Thoracic aorta (tissue), 2 donors: ENCODE data around the gene ELP2. TPM values are rescaled to one million over a fixed set of nuclear protein-coding genes. Genes with fewer than 3 reads are reported as not detected.
A peak's percentile ranks its signal among the peaks of the same experiment; 100 is the strongest.

Experiments
- ATAC-seq: fragments of 150-250 bp; one replicate; pipeline ENCODE4 v1.8.0; 2017; ENCODE audit warnings: low read depth; ENCODE audit not compliant: insufficient number of reproducible peaks, low FRiP score
- DNase-seq: peaks from one replicate; pipeline ENCODE4 v3.0.0-alpha.2; 2020; ENCODE audit warnings: low spot score
- H3K27ac ChIP-seq, 2 donors: fragments of 200-600 bp; sonication (generic); 1 replicate in 1 of 2; 2 replicates in 1 of 2; pipeline ENCODE4 v1.5.1; 2016; ENCODE audit warnings: mild to moderate bottlenecking in 2 of 2, moderate library complexity in 2 of 2
- H3K27me3 ChIP-seq: fragments of 200-600 bp; sonication (generic); replicated peaks from 2 replicates; pipeline ENCODE4 v1.6.0; 2016; ENCODE audit warnings: mild to moderate bottlenecking; ENCODE audit not compliant: insufficient read depth
- H3K36me3 ChIP-seq: fragments of 200-600 bp; sonication (generic); one replicate; pipeline ENCODE4 v1.5.1; 2016
- H3K4me1 ChIP-seq, 2 donors: fragments of 200-600 bp; sonication (generic); 1 replicate in 1 of 2; 2 replicates in 1 of 2; pipeline versions ENCODE4 v1.5.1 to v1.6.0; 2016; ENCODE audit warnings: low read depth in 2 of 2, mild to moderate bottlenecking in 1 of 2; ENCODE audit not compliant: control insufficient read depth in 1 of 2
- H3K4me3 ChIP-seq: fragments of 200-600 bp; sonication (generic); 2 replicates; pipeline ENCODE4 v1.5.1; 2016; ENCODE audit warnings: mild to moderate bottlenecking
- H3K9me3 ChIP-seq: fragments of 200-600 bp; sonication (generic); 2 replicates; pipeline ENCODE4 v1.5.1; 2016
- CTCF ChIP-seq: fragments of 200-600 bp; sonication (generic); IDR thresholded peaks from one replicate; pipeline ENCODE4 v1.5.1; 2019; ENCODE audit warnings: antibody characterized with exemption
- total RNA-seq, 2 donors: library from RNA; depleted of rRNA; stranded (reverse); fragments of >200 nt; gene quantifications; one replicate each; pipeline versions ENCODE4 v1.1.0 to v1.2.3, GENCODE V29; 2016

The ELP2 gene
- total RNA-seq, 2 donors from 2014 or later = 59.0 to 66.6 TPM

DNA sequence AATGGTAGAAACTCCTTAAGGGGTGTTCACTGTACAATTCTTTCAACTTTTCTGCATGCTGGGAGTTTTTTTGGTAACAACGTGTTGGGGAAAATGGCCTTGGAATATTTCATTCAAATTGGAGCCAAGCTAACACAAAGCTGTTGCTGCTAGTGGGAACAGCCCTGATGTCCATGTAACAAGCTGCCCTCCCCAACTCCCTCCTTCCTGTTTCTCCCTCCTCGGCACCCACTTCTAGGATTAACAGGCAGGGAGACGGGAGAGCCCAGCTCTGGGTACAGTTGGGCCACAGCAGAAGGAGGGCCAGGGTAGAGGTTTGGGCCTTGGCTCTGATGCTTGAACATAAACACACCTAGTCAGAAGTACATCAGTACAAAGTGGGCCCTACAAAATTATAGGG is 48.2 kb downstream of the ELP2 start:
- no peak for TF ChIP-seq CTCF
- Histone ChIP-seq H3K27me3 (no peaks in the 10 kb centered on the region), H3K4me3 (no peak overlapping the region), H3K9me3 (no peaks in the 10 kb centered on the region), H3K36me3 (peaks cover 18% of the 10 kb centered on the region), H3K27ac (no peak overlapping the region), H3K4me1 (peaks cover 9 to 14% of the 10 kb centered on the region in 2 donors)
- ATAC-seq = no peak
- DNase-seq = no peak

GRCh38 chr18:36179562-36180355 is 50.1 kb downstream of the ELP2 start:
- H3K27ac ChIP-seq = peak overlapping the region; percentile 39 to 50
- no peak for ATAC-seq
- peak overlapping the region; percentile 32 for H3K4me3 ChIP-seq
- peaks cover 9 to 14% of the 10 kb centered on the region in 2 donors for H3K4me1 ChIP-seq
- H3K36me3 ChIP-seq = peaks cover 14% of the 10 kb centered on the region
- no peaks in the 10 kb centered on the region for H3K27me3 ChIP-seq
- no peak for DNase-seq
- no peaks in the 10 kb centered on the region for H3K9me3 ChIP-seq
- TF ChIP-seq CTCF = no peak

GRCh38 chr18:36181441-36181840 is 51.7 kb downstream of the ELP2 start:
- H3K27ac ChIP-seq = no peak overlapping the region
- TF ChIP-seq CTCF = no peak
- DNase-seq = no peak

DNA sequence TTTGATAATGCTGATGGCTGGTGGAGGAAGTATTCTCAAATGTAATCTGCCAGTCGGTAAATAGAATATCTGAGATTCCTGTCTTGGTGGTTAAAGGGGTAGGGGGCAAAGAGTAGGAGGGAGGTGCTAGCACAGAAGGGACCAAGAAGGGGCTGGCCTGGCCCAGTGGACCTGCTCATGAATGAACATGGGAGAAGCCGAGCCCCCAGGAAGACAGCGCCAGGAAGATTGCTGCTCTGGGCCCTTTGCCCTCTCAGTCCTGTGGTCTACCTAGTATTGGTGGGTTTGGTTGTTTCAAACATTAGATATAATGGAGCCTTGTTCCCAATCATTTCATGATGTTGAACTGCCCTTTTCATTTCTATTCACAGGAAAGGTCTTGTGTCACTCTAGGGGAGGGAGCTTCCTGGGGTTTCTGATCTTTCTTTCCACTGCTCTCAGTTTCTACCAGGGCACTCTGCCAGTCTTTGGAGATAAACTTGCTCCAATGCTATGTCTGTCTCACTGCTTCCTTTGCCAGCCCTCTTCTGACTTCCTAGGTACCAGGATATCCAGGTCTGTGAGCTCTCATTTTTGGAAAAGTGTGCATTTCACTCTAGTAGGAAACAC is 52.3 kb downstream of the ELP2 start:
- Histone ChIP-seq H3K4me1 (peaks cover 13 to 23% of the 10 kb centered on the region in 2 donors), H3K9me3 (no peaks in the 10 kb centered on the region), H3K4me3 (no peak overlapping the region), H3K36me3 (no peaks in the 10 kb centered on the region), H3K27ac (no peak overlapping the region), H3K27me3 (no peaks in the 10 kb centered on the region)
- DNase-seq (no peak), ATAC-seq (no peak)
- TF ChIP-seq CTCF = no peak

More at GRCh38 chr18:36181441-36181840, 51.7 kb downstream of the ELP2 start:
- no peak for ATAC-seq
- H3K27me3 ChIP-seq = no peaks in the 10 kb centered on the region
- peaks cover 12 to 20% of the 10 kb centered on the region in 2 donors for H3K4me1 ChIP-seq
- no peak overlapping the region for H3K4me3 ChIP-seq
- no peaks in the 10 kb centered on the region for H3K9me3 ChIP-seq
- no peaks in the 10 kb centered on the region for H3K36me3 ChIP-seq

DNA sequence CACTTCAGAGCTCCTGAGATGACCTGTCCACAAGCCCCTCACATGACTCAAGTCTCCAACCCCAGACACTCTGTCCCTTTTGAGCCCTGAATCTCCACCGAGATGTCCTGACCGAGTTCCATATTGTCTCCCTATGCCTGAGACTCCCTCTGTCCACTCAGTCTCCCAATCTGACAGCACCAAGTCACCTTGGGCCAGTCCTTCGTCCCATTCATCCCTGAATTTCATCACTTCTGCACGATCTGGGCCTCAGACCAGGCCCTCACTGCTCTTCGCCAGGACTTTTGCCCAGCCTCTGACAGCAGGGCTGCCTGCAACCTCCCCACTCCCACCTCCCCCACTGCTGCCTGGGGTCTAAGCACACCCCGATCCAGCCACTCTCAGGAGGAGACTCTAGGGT is 53.3 kb downstream of the ELP2 start:
- no peak overlapping the region for H3K4me3 ChIP-seq
- TF ChIP-seq CTCF = no peak
- ATAC-seq = no peak

More for the DNA sequence above, 53.3 kb downstream of the ELP2 start:
- Histone ChIP-seq H3K36me3 (no peaks in the 10 kb centered on the region), H3K27me3 (no peaks in the 10 kb centered on the region), H3K27ac (no peak overlapping the region), H3K4me1 (peaks cover 13 to 26% of the 10 kb centered on the region in 2 donors), H3K9me3 (no peaks in the 10 kb centered on the region)
- no peak for DNase-seq
